Measurements from ENCODE around the gene PPARA. TPM values are rescaled to one million over a fixed set of nuclear protein-coding genes. Genes with fewer than 3 reads are reported as not detected.
A peak's percentile ranks its signal among the peaks of the same experiment; 100 is the strongest.

PPARA gene
- total and polyA plus RNA-seq, 2 experiments from 2014 or later = 4.7 to 12.6 TPM

GRCh38 chr22:46224044-46224897, 73.9 kb downstream of the PPARA start:
- H3K27me3 Mint-ChIP-seq (ENCODE audit: insufficient read depth, low read depth, poor library complexity) = peaks cover 10% of the 10 kb centered on the region
- no peak overlapping the region for H3K4me3 Mint-ChIP-seq
- Histone ChIP-seq H3K9me2 (ENCODE audit: insufficient read depth) (no peaks in the 10 kb centered on the region), H3K36me3 (ENCODE audit: insufficient read depth) (no peaks in the 10 kb centered on the region), H3F3A (replicated peaks; ENCODE audit: low read depth) (peaks cover 10% of the 10 kb centered on the region; the same call in 1 of the 2 replicates), H3K79me2 (replicated peaks; ENCODE audit: insufficient read depth) (no peaks in the 10 kb centered on the region), H2AFZ (peak overlapping the region; percentile 47; the same call in 1 of the 2 replicates), H3K27me3 (ENCODE audit: insufficient read depth) (no peaks in the 10 kb centered on the region), H4K20me1 (replicated peaks; ENCODE audit: insufficient read depth) (no peaks in the 10 kb centered on the region), H3K4me1 (ENCODE audit: insufficient read depth) (no peaks in the 10 kb centered on the region), H3K27ac (ENCODE audit: low read depth) (no peak overlapping the region), H3K4me2 (no peak overlapping the region), H3K4me3 (no peak overlapping the region)
- no peaks in the 10 kb centered on the region; the same call in 2 of the 3 replicates for H3K9me3 Mint-ChIP-seq
- H3K27ac Mint-ChIP-seq = peak overlapping the region; percentile 42; the same call in 1 of the 2 replicates
- ATAC-seq (no peak; the same call in 2 of the 3 replicates), DNase-seq (ENCODE audit: low spot score) (no peak)
- no peak for TF ChIP-seq EZH2 (IDR thresholded peaks at IDR 0.05; ENCODE audit: low read depth, unreplicated experiment)
- TF ChIP-seq ETS1 (IDR thresholded peaks at IDR 0.05) = no peak
- no peak for TF ChIP-seq JUNB (IDR thresholded peaks at IDR 0.05; ENCODE audit: unreplicated experiment)
- no peak for TF ChIP-seq EZH2phosphoT487 (IDR thresholded peaks at IDR 0.05; ENCODE audit: unreplicated experiment)
- no peak for TF ChIP-seq STAT1 (IDR thresholded peaks at IDR 0.05; ENCODE audit: unreplicated experiment)
- H3K36me3 Mint-ChIP-seq (ENCODE audit: low read depth) = no peaks in the 10 kb centered on the region
- H3K4me1 Mint-ChIP-seq = peaks cover 10% of the 10 kb centered on the region

- Mint-ChIP-seq H3K27me3 (ENCODE audit: insufficient read depth, low read depth, poor library complexity) (peaks cover 10% of the 10 kb centered on the region), H3K4me1 (peaks cover 10% of the 10 kb centered on the region), H3K9me3 (no peaks in the 10 kb centered on the region; the same call in 2 of the 3 replicates), H3K27ac (peak overlapping the region; percentile 42; the same call in 1 of the 2 replicates), H3K36me3 (ENCODE audit: low read depth) (no peaks in the 10 kb centered on the region), H3K4me3 (no peak overlapping the region)
- no peak overlapping the region for H3K27ac ChIP-seq (ENCODE audit: low read depth)
- H3K4me2 ChIP-seq = no peak overlapping the region
- peaks cover 10% of the 10 kb centered on the region; the same call in 1 of the 2 replicates for H3F3A ChIP-seq (replicated peaks; ENCODE audit: low read depth)
- no peaks in the 10 kb centered on the region for H3K79me2 ChIP-seq (replicated peaks; ENCODE audit: insufficient read depth)
- no peaks in the 10 kb centered on the region for H4K20me1 ChIP-seq (replicated peaks; ENCODE audit: insufficient read depth)
- no peak overlapping the region for H3K4me3 ChIP-seq
- H3K36me3 ChIP-seq (ENCODE audit: insufficient read depth) = no peaks in the 10 kb centered on the region
- no peak overlapping the region for H2AFZ ChIP-seq
- ATAC-seq (no peak; the same call in 2 of the 3 replicates), DNase-seq (ENCODE audit: low spot score) (no peak)
- no peaks in the 10 kb centered on the region for H3K27me3 ChIP-seq (ENCODE audit: insufficient read depth)
- H3K9me2 ChIP-seq (ENCODE audit: insufficient read depth) = no peaks in the 10 kb centered on the region
- no peaks in the 10 kb centered on the region for H3K4me1 ChIP-seq (ENCODE audit: insufficient read depth)
- TF ChIP-seq NANOG (IDR thresholded peaks at IDR 0.05; ENCODE audit: borderline replicate concordance) = no peak
- no peak for TF ChIP-seq EZH2 (IDR thresholded peaks at IDR 0.05; ENCODE audit: low read depth, unreplicated experiment)
- no peak for TF ChIP-seq REST (IDR thresholded peaks at IDR 0.05; ENCODE audit: unreplicated experiment)
- TF ChIP-seq ZNF462 (CRISPR knock-in tag; IDR thresholded peaks at IDR 0.05) = no peak
- no peak for TF ChIP-seq CREB1 (CRISPR knock-in tag; IDR thresholded peaks at IDR 0.05; ENCODE audit: low read depth)
- no peak for TF ChIP-seq EZH2phosphoT487 (IDR thresholded peaks at IDR 0.05; ENCODE audit: unreplicated experiment)
- no peak for TF ChIP-seq JUNB (IDR thresholded peaks at IDR 0.05; ENCODE audit: unreplicated experiment)
These were observed 74.6 kb downstream of the PPARA start for GRCh38 chr22:46224898-46225290.

Data from GM23338 (cell line).